Mesothelial cell of epicardium (in vitro differentiated cells): ENCODE measurements around the gene AFAP1. TPM values are rescaled to one million over a fixed set of nuclear protein-coding genes. Genes with fewer than 3 reads are reported as not detected.

Experiments used
- DNase-seq, 2 experiments: peaks; one replicate each; pipeline ENCODE4 v3.0.0; 2021; ENCODE audit warnings: low spot score in 2 of 2; ENCODE audit not compliant: unreplicated experiment in 2 of 2
- H3K27ac Mint-ChIP-seq: 2 replicates; pipeline ENCODE4 v1.8.0; 2021; ENCODE audit warnings: mixed read lengths
- H3K27me3 Mint-ChIP-seq: 2 replicates; pipeline ENCODE4 v1.8.0; 2021; ENCODE audit warnings: low read depth, mixed read lengths
- H3K36me3 Mint-ChIP-seq: 2 replicates; pipeline ENCODE4 v1.8.0; 2021; ENCODE audit warnings: mixed read lengths
- H3K4me1 Mint-ChIP-seq: 2 replicates; pipeline ENCODE4 v1.8.0; 2021; ENCODE audit warnings: mixed read lengths
- H3K4me3 Mint-ChIP-seq: 2 replicates; pipeline ENCODE4 v1.8.0; 2021; ENCODE audit warnings: mild to moderate bottlenecking, moderate library complexity, mixed read lengths
- H3K9me3 Mint-ChIP-seq: 2 replicates; pipeline ENCODE4 v1.8.0; 2021; ENCODE audit warnings: mixed read lengths
- CTCF ChIP-seq: fragments of 200-600 bp; sonication (generic); IDR thresholded peaks from one replicate; pipeline ENCODE4 v1.5.0; 2021; ENCODE audit warnings: antibody characterized with exemption; ENCODE audit not compliant: unreplicated experiment
- total RNA-seq: library from RNA; stranded (reverse); gene quantifications from 3 replicates; pipeline ENCODE4 v1.2.1, GENCODE V29; 2021

The AFAP1 gene
- total RNA-seq, 1 donor from 2014 or later, result 82.4 TPM

GRCh38 chr4:7892212-7893019 lies 47.2 kb downstream of the AFAP1 start:
- TF ChIP-seq CTCF, result no peak
- peak overlapping the region; percentile 85 for H3K27ac Mint-ChIP-seq
- peaks cover 14% of the 10 kb centered on the region for H3K36me3 Mint-ChIP-seq
- no peaks in the 10 kb centered on the region for H3K27me3 Mint-ChIP-seq
- H3K9me3 Mint-ChIP-seq, result peaks cover 9% of the 10 kb centered on the region
- DNase-seq, result no peak
- H3K4me1 Mint-ChIP-seq, result peaks cover 57% of the 10 kb centered on the region
- H3K4me3 Mint-ChIP-seq, result no peak overlapping the region

GRCh38 chr4:7890635-7891393 lies 48.8 kb downstream of the AFAP1 start:
- Mint-ChIP-seq H3K27me3 (no peaks in the 10 kb centered on the region), H3K9me3 (peaks cover 9% of the 10 kb centered on the region), H3K36me3 (peaks cover 14% of the 10 kb centered on the region), H3K4me3 (no peak overlapping the region), H3K27ac (peak overlapping the region; percentile 84), H3K4me1 (peaks cover 62% of the 10 kb centered on the region)
- TF ChIP-seq CTCF, result no peak
- no peak for DNase-seq

DNA sequence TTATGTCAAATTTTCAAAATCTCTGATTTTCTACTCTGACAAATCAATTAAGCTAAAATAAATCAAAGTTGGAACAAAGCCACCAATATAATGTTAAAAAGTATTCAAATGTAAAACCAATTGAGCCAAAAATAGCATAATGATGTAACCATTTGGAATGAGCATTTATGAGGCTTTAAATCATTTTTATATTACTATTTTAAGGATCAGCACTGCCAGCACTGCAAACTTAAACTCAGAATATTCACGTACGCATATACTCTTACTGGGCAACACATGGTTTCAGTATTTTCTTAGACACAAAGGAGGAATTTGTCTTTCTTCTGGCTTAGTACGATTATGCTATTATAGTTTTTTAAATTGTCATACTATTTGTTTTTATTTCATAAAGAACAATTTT lies 52.2 kb downstream of the AFAP1 start:
- no peak for TF ChIP-seq CTCF
- H3K4me1 Mint-ChIP-seq, result peaks cover 48% of the 10 kb centered on the region

GRCh38 chr4:7886007-7886973 lies 53.4 kb downstream of the AFAP1 start:
- no peak for DNase-seq
- H3K4me3 Mint-ChIP-seq, result no peak overlapping the region
- H3K36me3 Mint-ChIP-seq, result peaks cover 28% of the 10 kb centered on the region
- H3K4me1 Mint-ChIP-seq, result peaks cover 39% of the 10 kb centered on the region
- TF ChIP-seq CTCF, result no peak
- H3K27ac Mint-ChIP-seq, result peak overlapping the region; percentile 65
- H3K27me3 Mint-ChIP-seq, result no peaks in the 10 kb centered on the region
- peaks cover 13% of the 10 kb centered on the region for H3K9me3 Mint-ChIP-seq

More for the DNA sequence above, 52.2 kb downstream of the AFAP1 start:
- no peak for DNase-seq
- Mint-ChIP-seq H3K27me3 (no peaks in the 10 kb centered on the region), H3K9me3 (peaks cover 13% of the 10 kb centered on the region), H3K36me3 (peaks cover 28% of the 10 kb centered on the region), H3K27ac (peak overlapping the region; percentile 65), H3K4me3 (no peak overlapping the region)
